ENCODE data around the gene COL19A1.

COL19A1 gene

GRCh38 chr6:70180901-70181599 lies 314.7 kb downstream of the COL19A1 start:
- DNase-seq: peak in 1 of 2 experiments; percentile 66

- no peak for DNase-seq
Measured at GRCh38 chr6:70183538-70183937, 317.2 kb downstream of the COL19A1 start.

- DNase-seq: no peak
Measured at GRCh38 chr6:70184723-70185122, 318.4 kb downstream of the COL19A1 start.

- no peak for DNase-seq
Measured at GRCh38 chr6:70186461-70186860, 320.1 kb downstream of the COL19A1 start.

GRCh38 chr6:70188202-70188601 lies 321.8 kb downstream of the COL19A1 start:
- no peak for DNase-seq

- no peak for DNase-seq
Measured at GRCh38 chr6:70194421-70194820, 328.1 kb downstream of the COL19A1 start.

- DNase-seq: no peak
Measured at GRCh38 chr6:70196531-70196930, 330.2 kb downstream of the COL19A1 start.

GRCh38 chr6:70198785-70199184 lies 332.4 kb downstream of the COL19A1 start:
- no peak for DNase-seq

- no peak for DNase-seq
Measured at GRCh38 chr6:70208235-70208790, 342.0 kb downstream of the COL19A1 start.

GRCh38 chr6:70210462-70210861 lies 344.1 kb downstream of the COL19A1 start:
- peak in 1 of 2 experiments; percentile 17 for DNase-seq

GRCh38 chr6:70215460-70216108 lies 349.2 kb downstream of the COL19A1 start:
- DNase-seq: no peak

GRCh38 chr6:70216767-70217166 lies 350.4 kb downstream of the COL19A1 start:
- no peak for DNase-seq

GRCh38 chr6:70219943-70220613 lies 353.7 kb downstream of the COL19A1 start:
- DNase-seq: no peak

GRCh38 chr6:70221025-70221714 lies 354.8 kb downstream of the COL19A1 start:
- peak in 1 of 2 experiments; percentile 38 for DNase-seq

- DNase-seq: no peak
Measured at GRCh38 chr6:70221715-70222438, 355.5 kb downstream of the COL19A1 start.

GRCh38 chr6:70222439-70222749 lies 356.0 kb downstream of the COL19A1 start:
- no peak for DNase-seq

- peak; percentile 46 to 76 for DNase-seq
Measured at GRCh38 chr6:70225055-70225454, 358.7 kb downstream of the COL19A1 start.

GRCh38 chr6:70231311-70231710 lies 365.0 kb downstream of the COL19A1 start:
- DNase-seq: no peak

- peak in 1 of 2 experiments; percentile 9 for DNase-seq
Measured at GRCh38 chr6:70234561-70235236, 368.3 kb downstream of the COL19A1 start.

- DNase-seq: no peak
Measured at GRCh38 chr6:70236343-70236742, 370.0 kb downstream of the COL19A1 start.

GRCh38 chr6:70241031-70241430 lies 374.7 kb downstream of the COL19A1 start:
- no peak for DNase-seq

GRCh38 chr6:70241991-70242420 lies 375.6 kb downstream of the COL19A1 start:
- DNase-seq: no peak

Measured in NCI-H524 (cell line).